Posterior vena cava (tissue), 2 donors: ENCODE measurements around the gene CDKN2AIPNL. TPM values are rescaled to one million over a fixed set of nuclear protein-coding genes. Genes with fewer than 3 reads are reported as not detected.
"Not testable (repeated sequence)": the region's sequence is repeated elsewhere in the genome, so short reads cannot be mapped to it uniquely, and the experiment has no call there.

Experiments used
- DNase-seq: peaks from one replicate; pipeline ENCODE4 v3.0.0-alpha.2; 2020; ENCODE audit warnings: low spot score
- intact Hi-C, 2 donors: fragments of 100-400 bp; cut with DNase I; formaldehyde crosslinking; loops; one replicate each; pipeline versions ENCODE4 v1.14.1 to v1.14.2; 2022 to 2023
- total RNA-seq, 2 donors: library from RNA; stranded (reverse); fragmentation: NEBNext Ultra II Directional; extraction: Animal tissue kit (Norgen Biotek cat#: 25700); gene quantifications; one replicate each; pipeline ENCODE4 v1.2.1, GENCODE V29; 2021
- donor health status: DM: yes; HTN: yes; CAD: no.
- donor health status: DM: yes; HTN: yes; CAD: no.

CDKN2AIPNL gene
- total RNA-seq, 2 donors from 2014 or later = 18.8 to 19.4 TPM

- DNase-seq = no peak
- intact Hi-C loops = loop anchor here (5.0 to 10.0 kb wide), 5 partner anchors 54 to 169 kb away; partner anchors contain the start of gene JADE2 (in 2 of the 2)
Observed at GRCh38 chr5:134413046-134413445, 1.4 kb upstream of the CDKN2AIPNL start.

- intact Hi-C loops = loop anchor here (5.0 to 10.0 kb wide), 5 partner anchors 56 to 171 kb away; partner anchors contain the start of gene JADE2 (in 2 of the 2)
- DNase-seq = no peak
Observed at GRCh38 chr5:134411228-134411545, 494 bp downstream of the CDKN2AIPNL start.

- no peak for DNase-seq
- intact Hi-C loops = loop anchor here (5.0 to 10.0 kb wide), 5 partner anchors 56 to 171 kb away; partner anchors contain the start of gene JADE2 (in 2 of the 2)
Observed at GRCh38 chr5:134410822-134411221, 859 bp downstream of the CDKN2AIPNL start.

GRCh38 chr5:134409321-134409720 is 2.4 kb downstream of the CDKN2AIPNL start:
- intact Hi-C loops = no loop called here
- DNase-seq = no peak

- no peak for DNase-seq
- intact Hi-C loops = no loop called here
Observed at GRCh38 chr5:134406390-134406789, 5.3 kb downstream of the CDKN2AIPNL start.

GRCh38 chr5:134403951-134404350 is 7.7 kb downstream of the CDKN2AIPNL start:
- intact Hi-C loops = no loop called here
- no peak for DNase-seq

- intact Hi-C loops = no loop called here
Observed at GRCh38 chr5:134398609-134399155, 13.0 kb downstream of the CDKN2AIPNL start.

GRCh38 chr5:134397196-134397595 is 14.5 kb downstream of the CDKN2AIPNL start:
- DNase-seq = no peak
- intact Hi-C loops = no loop called here

More at GRCh38 chr5:134398609-134399155, 13.0 kb downstream of the CDKN2AIPNL start:
- DNase-seq = no peak

GRCh38 chr5:134396274-134396673 is 15.4 kb downstream of the CDKN2AIPNL start:
- intact Hi-C loops = no loop called here
- no peak for DNase-seq

GRCh38 chr5:134394932-134395331 is 16.7 kb downstream of the CDKN2AIPNL start:
- DNase-seq = no peak
- intact Hi-C loops = no loop called here

GRCh38 chr5:134392301-134392700 is 19.4 kb downstream of the CDKN2AIPNL start:
- no peak for DNase-seq
- intact Hi-C loops = no loop called here

- intact Hi-C loops = no loop called here
- no peak for DNase-seq
Observed at GRCh38 chr5:134387443-134387842, 24.2 kb downstream of the CDKN2AIPNL start.

GRCh38 chr5:134383980-134384697 is 27.5 kb downstream of the CDKN2AIPNL start:
- intact Hi-C loops = no loop called here
- DNase-seq = no peak

GRCh38 chr5:134382204-134382603 is 29.5 kb downstream of the CDKN2AIPNL start:
- intact Hi-C loops = not testable (repeated sequence)

GRCh38 chr5:134380346-134380745 is 31.3 kb downstream of the CDKN2AIPNL start:
- no peak for DNase-seq
- intact Hi-C loops = no loop called here

More at GRCh38 chr5:134382204-134382603, 29.5 kb downstream of the CDKN2AIPNL start:
- not testable (repeated sequence) for DNase-seq

- intact Hi-C loops = no loop called here
- DNase-seq = no peak
Observed at GRCh38 chr5:134374232-134374631, 37.4 kb downstream of the CDKN2AIPNL start.

- DNase-seq, intact Hi-C loops: not testable (repeated sequence)
Observed at GRCh38 chr5:134373633-134374032, 38.0 kb downstream of the CDKN2AIPNL start.

GRCh38 chr5:134371834-134372340 is 39.8 kb downstream of the CDKN2AIPNL start:
- peak; percentile 87 for DNase-seq
- intact Hi-C loops = no loop called here

- peak; percentile 99 for DNase-seq
- intact Hi-C loops = no loop called here
Observed at GRCh38 chr5:134370871-134371833, 40.5 kb downstream of the CDKN2AIPNL start, which contains the start of gene UBE2B. UBE2B (plus strand) TSS chr5:134371569; CDS start chr5:134371596, 27 bp downstream.
